Panc1 (cell line): Measurements from ENCODE around the gene RNU11. TPM values are rescaled to one million over a fixed set of nuclear protein-coding genes. Genes with fewer than 3 reads are reported as not detected.

Source experiments
- ATAC-seq: fragments of 200-7000 bp; cut with Tn5 transposase; 2 replicates; pipeline ENCODE4 v1.9.1; 2020; ENCODE audit warnings: mild to moderate bottlenecking, moderate library complexity
- BruUV-seq: library from RNA; stranded (reverse); fragments of 400-500 nt; replicated peaks from 2 replicates; lab custom pipeline; 2021; lab: Mats Ljungman, UMichigan
- CTCF ChIA-PET: fragments of 300-600 bp; sonication (Branson Sonifier 250); formaldehyde crosslinking; loops from one replicate; lab custom pipeline; 2022; ENCODE audit warnings: antibody characterized with exemption; lab: Charles Lee
- POLR2A ChIA-PET: fragments of 300-600 bp; sonication (Branson Sonifier 250); formaldehyde crosslinking; loops from one replicate; lab custom pipeline; 2022; ENCODE audit warnings: antibody characterized with exemption; lab: Charles Lee
- DNase-seq: peaks from one replicate; pipeline ENCODE4 v3.0.0-alpha.2; 2010; ENCODE audit warnings: low read depth, low spot score
- H3K27ac ChIP-seq: 2 replicates; pipeline ENCODE4 v1.5.1; 2011; ENCODE audit warnings: mild to moderate bottlenecking, low read length, inconsistent platforms
- H3K27me3 ChIP-seq: fragments of 200-500 bp; sonication (Bioruptor generic); 2 replicates; pipeline ENCODE4 v1.6.0; 2014; ENCODE audit warnings: low read length, inconsistent platforms; ENCODE audit not compliant: control insufficient read depth, insufficient read depth
- H3K36me3 ChIP-seq: fragments of 200-500 bp; sonication (Bioruptor generic); 2 replicates; pipeline ENCODE4 v1.5.1; 2014; ENCODE audit warnings: inconsistent platforms, mild to moderate bottlenecking, low read length, moderate library complexity; ENCODE audit not compliant: control insufficient read depth, insufficient read depth
- H3K4me1 ChIP-seq: 2 replicates; pipeline ENCODE4 v1.5.1; 2011; ENCODE audit warnings: inconsistent platforms, mild to moderate bottlenecking, low read length, moderate library complexity; ENCODE audit not compliant: control insufficient read depth, insufficient read depth
- H3K4me3 ChIP-seq, 2 experiments: 2 replicates each; pipeline ENCODE4 v1.5.1; 2011 to 2012; ENCODE audit warnings: low read depth in 2 of 2, low read length in 2 of 2, mild to moderate bottlenecking in 2 of 2, inconsistent platforms in 1 of 2, moderate library complexity in 1 of 2
- H3K9me3 ChIP-seq: fragments of 200-500 bp; sonication (Bioruptor generic); 2 replicates; pipeline ENCODE4 v1.5.1; 2014; ENCODE audit warnings: low read depth, mild to moderate bottlenecking, inconsistent platforms, low read length, moderate library complexity; ENCODE audit not compliant: control insufficient read depth, insufficient read depth
- POLR2AphosphoS5 ChIP-seq: IDR thresholded peaks from 2 replicates; pipeline ENCODE4 v1.6.1; 2012; ENCODE audit warnings: mild to moderate bottlenecking, low read depth, low read length, moderate library complexity
- SIN3A ChIP-seq: IDR thresholded peaks from 2 replicates; pipeline ENCODE4 v1.6.1; 2012; ENCODE audit warnings: low read depth, mild to moderate bottlenecking, low read length, moderate library complexity, borderline replicate concordance; ENCODE audit not compliant: insufficient read depth
- TCF7L2 ChIP-seq: IDR thresholded peaks from 2 replicates; pipeline ENCODE4 v1.6.1; 2011; ENCODE audit warnings: mild to moderate bottlenecking, low read depth, low read length, inconsistent platforms
- in situ Hi-C: cut with HindIII; loops from 2 replicates; pipeline ENCODE4 v1.10.0; 2016; ENCODE audit warnings: low sequenced_read_pairs, low pct_unique_long_range_greater_than_20kb
- intact Hi-C: fragments of 100-400 bp; cut with micrococcal nuclease; formaldehyde crosslinking; loops from one replicate; pipeline ENCODE4 v1.10.0; 2022; ENCODE audit not compliant: unreplicated experiment
- total RNA-seq: library from RNA; stranded (reverse); gene quantifications from one replicate; pipeline ENCODE4 v1.2.1, GENCODE V29; 2021; ENCODE audit not compliant: unreplicated experiment
- TF ChIP-seq, protein P1 (sequence below), 2 experiments: IDR thresholded peaks; 2 replicates each; pipeline ENCODE4 v1.6.1; 2011 to 2012; ENCODE audit warnings: low read depth in 2 of 2, control low read depth in 1 of 2, low read length in 1 of 2, mild to moderate bottlenecking in 1 of 2, moderate library complexity in 1 of 2; ENCODE audit not compliant: insufficient read depth in 1 of 2
- TF ChIP-seq, protein P2 (sequence below): fragments of 450-650 bp; IDR thresholded peaks from 2 replicates; pipeline ENCODE4 v1.5.1; 2017; ENCODE audit warnings: mild to moderate bottlenecking

The RNU11 gene
- total RNA-seq, 1 experiment from 2014 or later = not detected

DNA sequence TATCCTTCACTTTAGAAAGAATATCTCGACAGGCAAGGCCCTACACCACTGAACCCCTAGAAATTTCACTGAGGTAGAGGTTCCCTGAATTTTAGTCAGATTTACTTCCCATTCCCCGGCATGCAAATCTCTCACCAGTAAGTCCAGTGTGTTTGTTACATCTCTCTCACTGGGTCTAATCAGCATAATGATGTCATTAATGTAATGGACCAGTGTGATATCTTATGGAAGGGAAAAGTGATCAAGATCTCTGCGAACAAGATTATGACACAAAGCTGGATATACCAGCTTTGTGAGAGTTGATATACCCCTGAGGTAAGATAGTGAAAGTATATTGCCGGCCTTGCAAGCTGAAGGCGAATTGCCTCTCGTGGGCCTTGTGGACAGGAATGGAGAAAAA, 7.9 kb downstream of the RNU11 start:
- ChIA-PET POLR2A (no interaction called here), CTCF (no interaction called here)
- no peaks in the 10 kb centered on the region for H3K27me3 ChIP-seq
- no TSS peak for BruUV-seq
- no peaks in the 10 kb centered on the region for H3K9me3 ChIP-seq
- no peak overlapping the region for H3K4me3 ChIP-seq
- in situ Hi-C loops (no loop called here), intact Hi-C loops (no loop called here)
- H3K4me1 ChIP-seq = no peaks in the 10 kb centered on the region
- no peak overlapping the region for H3K27ac ChIP-seq
- DNase-seq (no peak), ATAC-seq (no peak)
- TF ChIP-seq, protein P1, sequence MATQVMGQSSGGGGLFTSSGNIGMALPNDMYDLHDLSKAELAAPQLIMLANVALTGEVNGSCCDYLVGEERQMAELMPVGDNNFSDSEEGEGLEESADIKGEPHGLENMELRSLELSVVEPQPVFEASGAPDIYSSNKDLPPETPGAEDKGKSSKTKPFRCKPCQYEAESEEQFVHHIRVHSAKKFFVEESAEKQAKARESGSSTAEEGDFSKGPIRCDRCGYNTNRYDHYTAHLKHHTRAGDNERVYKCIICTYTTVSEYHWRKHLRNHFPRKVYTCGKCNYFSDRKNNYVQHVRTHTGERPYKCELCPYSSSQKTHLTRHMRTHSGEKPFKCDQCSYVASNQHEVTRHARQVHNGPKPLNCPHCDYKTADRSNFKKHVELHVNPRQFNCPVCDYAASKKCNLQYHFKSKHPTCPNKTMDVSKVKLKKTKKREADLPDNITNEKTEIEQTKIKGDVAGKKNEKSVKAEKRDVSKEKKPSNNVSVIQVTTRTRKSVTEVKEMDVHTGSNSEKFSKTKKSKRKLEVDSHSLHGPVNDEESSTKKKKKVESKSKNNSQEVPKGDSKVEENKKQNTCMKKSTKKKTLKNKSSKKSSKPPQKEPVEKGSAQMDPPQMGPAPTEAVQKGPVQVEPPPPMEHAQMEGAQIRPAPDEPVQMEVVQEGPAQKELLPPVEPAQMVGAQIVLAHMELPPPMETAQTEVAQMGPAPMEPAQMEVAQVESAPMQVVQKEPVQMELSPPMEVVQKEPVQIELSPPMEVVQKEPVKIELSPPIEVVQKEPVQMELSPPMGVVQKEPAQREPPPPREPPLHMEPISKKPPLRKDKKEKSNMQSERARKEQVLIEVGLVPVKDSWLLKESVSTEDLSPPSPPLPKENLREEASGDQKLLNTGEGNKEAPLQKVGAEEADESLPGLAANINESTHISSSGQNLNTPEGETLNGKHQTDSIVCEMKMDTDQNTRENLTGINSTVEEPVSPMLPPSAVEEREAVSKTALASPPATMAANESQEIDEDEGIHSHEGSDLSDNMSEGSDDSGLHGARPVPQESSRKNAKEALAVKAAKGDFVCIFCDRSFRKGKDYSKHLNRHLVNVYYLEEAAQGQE (IDR thresholded peaks at IDR 0.05; ENCODE audit: insufficient read depth in 1 of 2, low read depth in 2 of 2, low read length in 1 of 2) = no peak
- TF ChIP-seq TCF7L2 (no peak), POLR2AphosphoS5 (no peak), SIN3A (no peak)
- TF ChIP-seq, protein P2, sequence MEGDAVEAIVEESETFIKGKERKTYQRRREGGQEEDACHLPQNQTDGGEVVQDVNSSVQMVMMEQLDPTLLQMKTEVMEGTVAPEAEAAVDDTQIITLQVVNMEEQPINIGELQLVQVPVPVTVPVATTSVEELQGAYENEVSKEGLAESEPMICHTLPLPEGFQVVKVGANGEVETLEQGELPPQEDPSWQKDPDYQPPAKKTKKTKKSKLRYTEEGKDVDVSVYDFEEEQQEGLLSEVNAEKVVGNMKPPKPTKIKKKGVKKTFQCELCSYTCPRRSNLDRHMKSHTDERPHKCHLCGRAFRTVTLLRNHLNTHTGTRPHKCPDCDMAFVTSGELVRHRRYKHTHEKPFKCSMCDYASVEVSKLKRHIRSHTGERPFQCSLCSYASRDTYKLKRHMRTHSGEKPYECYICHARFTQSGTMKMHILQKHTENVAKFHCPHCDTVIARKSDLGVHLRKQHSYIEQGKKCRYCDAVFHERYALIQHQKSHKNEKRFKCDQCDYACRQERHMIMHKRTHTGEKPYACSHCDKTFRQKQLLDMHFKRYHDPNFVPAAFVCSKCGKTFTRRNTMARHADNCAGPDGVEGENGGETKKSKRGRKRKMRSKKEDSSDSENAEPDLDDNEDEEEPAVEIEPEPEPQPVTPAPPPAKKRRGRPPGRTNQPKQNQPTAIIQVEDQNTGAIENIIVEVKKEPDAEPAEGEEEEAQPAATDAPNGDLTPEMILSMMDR = no peak
- no peaks in the 10 kb centered on the region for H3K36me3 ChIP-seq

DNA sequence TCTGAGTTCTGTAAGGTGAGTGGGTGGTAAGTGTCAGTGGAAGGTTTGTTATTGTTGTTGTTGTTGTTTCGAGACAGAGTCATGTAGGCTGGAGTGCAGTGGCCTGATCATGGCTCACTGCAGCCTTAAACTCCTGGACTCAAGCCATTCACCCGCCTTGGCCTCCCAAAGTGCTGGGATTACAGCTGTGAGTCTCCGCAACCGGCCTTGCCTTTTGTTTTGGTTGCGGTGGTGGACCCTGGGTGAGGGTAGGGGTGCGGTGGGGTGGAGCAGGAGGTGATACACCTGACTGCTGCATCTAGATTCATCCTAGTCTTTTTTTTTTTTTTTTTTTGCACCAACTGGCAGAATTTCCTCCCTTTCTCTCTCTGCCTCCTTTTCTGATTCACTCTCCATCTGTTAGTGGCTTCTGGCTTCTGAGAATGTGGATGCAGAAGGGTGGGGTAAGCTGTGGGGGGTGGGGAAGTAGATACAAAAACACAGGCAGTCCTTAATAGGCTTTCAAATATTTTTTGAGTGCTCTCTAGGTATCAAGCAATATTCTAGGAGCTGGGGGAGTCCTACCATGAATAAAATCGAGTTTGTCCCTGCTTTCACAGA, 15.6 kb downstream of the RNU11 start:
- ATAC-seq (no peak), DNase-seq (no peak)
- intact Hi-C loops (no loop called here), in situ Hi-C loops (no loop called here)
- no TSS peak for BruUV-seq
- H3K27ac ChIP-seq = no peak overlapping the region
- no peaks in the 10 kb centered on the region for H3K9me3 ChIP-seq
- ChIA-PET CTCF (no interaction called here), POLR2A (no interaction called here)
- no peak overlapping the region for H3K4me3 ChIP-seq
- H3K27me3 ChIP-seq = no peaks in the 10 kb centered on the region
- H3K4me1 ChIP-seq = peaks cover 7% of the 10 kb centered on the region
- TF ChIP-seq, protein P1 (IDR thresholded peaks at IDR 0.05; ENCODE audit: insufficient read depth in 1 of 2, low read depth in 2 of 2, low read length in 1 of 2) = no peak
- no peak for TF ChIP-seq SIN3A
- TF ChIP-seq, protein P2 = no peak
- no peak for TF ChIP-seq POLR2AphosphoS5
- TF ChIP-seq TCF7L2 = no peak
- H3K36me3 ChIP-seq = no peaks in the 10 kb centered on the region; the same call in 1 of the 2 replicates
